ENCODE results near the gene CPEB4.
A peak's percentile ranks its signal among the peaks of the same experiment; 100 is the strongest.

The CPEB4 gene

GRCh38 chr5:173913686-173914321 lies 25.7 kb downstream of the CPEB4 start:
- DNase-seq (ENCODE audit: low read depth in 2 of 2), result no peak

- no peak for DNase-seq (ENCODE audit: low read depth in 2 of 2)
Observed at GRCh38 chr5:173915310-173916014, 27.3 kb downstream of the CPEB4 start.

GRCh38 chr5:173916233-173916632 lies 28.1 kb downstream of the CPEB4 start:
- no peak for DNase-seq (ENCODE audit: low read depth in 2 of 2)

GRCh38 chr5:173917788-173918786 lies 29.9 kb downstream of the CPEB4 start:
- DNase-seq (ENCODE audit: low read depth in 2 of 2), result peak in 1 of 2 donors; percentile 36

- no peak for DNase-seq (ENCODE audit: low read depth in 2 of 2)
Observed at GRCh38 chr5:173919443-173919842, 31.3 kb downstream of the CPEB4 start.

GRCh38 chr5:173920024-173920753 lies 32.0 kb downstream of the CPEB4 start:
- DNase-seq (ENCODE audit: low read depth in 2 of 2), result no peak

GRCh38 chr5:173920866-173921555 lies 32.9 kb downstream of the CPEB4 start:
- DNase-seq (ENCODE audit: low read depth in 2 of 2), result no peak

GRCh38 chr5:173922527-173922926 lies 34.4 kb downstream of the CPEB4 start:
- no peak for DNase-seq (ENCODE audit: low read depth in 2 of 2)

GRCh38 chr5:173923218-173924095 lies 35.3 kb downstream of the CPEB4 start:
- DNase-seq (ENCODE audit: low read depth in 2 of 2), result no peak

GRCh38 chr5:173924899-173925298 lies 36.8 kb downstream of the CPEB4 start:
- no peak for DNase-seq (ENCODE audit: low read depth in 2 of 2)

- peak; percentile 6 to 19 for DNase-seq (ENCODE audit: low read depth in 2 of 2)
Observed at GRCh38 chr5:173925449-173926071, 37.4 kb downstream of the CPEB4 start.

- DNase-seq (ENCODE audit: low read depth in 2 of 2), result no peak
Observed at GRCh38 chr5:173926359-173926758, 38.2 kb downstream of the CPEB4 start.

GRCh38 chr5:173928871-173929574 lies 40.9 kb downstream of the CPEB4 start:
- no peak for DNase-seq (ENCODE audit: low read depth in 2 of 2)

- no peak for DNase-seq (ENCODE audit: low read depth in 2 of 2)
Observed at GRCh38 chr5:173932695-173933139, 44.6 kb downstream of the CPEB4 start.

- DNase-seq (ENCODE audit: low read depth in 2 of 2), result no peak
Observed at GRCh38 chr5:173933901-173934300, 45.8 kb downstream of the CPEB4 start.

- no peak for DNase-seq (ENCODE audit: low read depth in 2 of 2)
Observed at GRCh38 chr5:173935396-173935795, 47.2 kb downstream of the CPEB4 start.

- DNase-seq (ENCODE audit: low read depth in 2 of 2), result no peak
Observed at GRCh38 chr5:173940269-173940668, 52.1 kb downstream of the CPEB4 start.

GRCh38 chr5:173941102-173941501 lies 53.0 kb downstream of the CPEB4 start:
- no peak for DNase-seq (ENCODE audit: low read depth in 2 of 2)
